ENCODE measurements around the gene RAB18. TPM values are rescaled to one million over a fixed set of nuclear protein-coding genes. Genes with fewer than 3 reads are reported as not detected.

RAB18 gene
- total and polyA plus RNA-seq, 2 of the 8 experiments (the other 6 are each of a cell fraction or from before 2014, with no cell fraction given), result 14.7 to 69.7 TPM

GRCh38 chr10:27494116-27494805 lies 9.8 kb upstream of the RAB18 start:
- H3K23ac ChIP-seq (ENCODE audit: insufficient read length), result no peak overlapping the region
- no peak overlapping the region for H2AFZ ChIP-seq (ENCODE audit: low read length)
- H3K4me1 ChIP-seq (replicated peaks in 1 of 4; ENCODE audit: control insufficient read depth in 3 of 4, insufficient read depth in 4 of 4, low read length in 3 of 4), result no peaks in the 10 kb centered on the region
- no peak overlapping the region for H3K4ac ChIP-seq (replicated peaks; ENCODE audit: insufficient read length, low read depth, low read length)
- WGBS, 2 experiments (ENCODE audit: extremely low coverage in 1 of 2, insufficient coverage in 1 of 2, insufficient read length in 1 of 2, insufficient replicate concordance in 2 of 2, low coverage in 1 of 2, low lambda C conversion rate in 2 of 2, missing lambda C conversion rate in 1 of 2), result 100% methylated on average over 1 of the region's 1 CpG; no CpG with 5 or more reads in 1 of the 2 experiments
- no peaks in the 10 kb centered on the region for H3K79me1 ChIP-seq (ENCODE audit: low read depth, low read length)
- H3K23me2 ChIP-seq (ENCODE audit: low read depth, low read length), result no peaks in the 10 kb centered on the region
- H2BK15ac ChIP-seq (ENCODE audit: low read length), result no peak overlapping the region
- no peak overlapping the region for H2BK120ac ChIP-seq (replicated peaks; ENCODE audit: low read depth, low read length)
- H4K5ac ChIP-seq (ENCODE audit: insufficient read length, low read depth, low read length), result no peak overlapping the region
- H3K27ac ChIP-seq (ENCODE audit: low read depth, low read length), result no peak overlapping the region
- H2BK12ac ChIP-seq (ENCODE audit: low read depth, low read length), result no peak overlapping the region
- H2BK20ac ChIP-seq (ENCODE audit: low read length), result no peak overlapping the region
- H3K14ac ChIP-seq (ENCODE audit: insufficient read length), result no peak overlapping the region
- ChIA-PET POLR2A (ENCODE audit: partially characterized antibody) (no interaction called here), CTCF (ENCODE audit: partially characterized antibody) (no interaction called here)
- no peak overlapping the region for H4K91ac ChIP-seq (replicated peaks; ENCODE audit: insufficient read length, low read length)
- no peaks in the 10 kb centered on the region for H3K27me3 ChIP-seq (replicated peaks in 1 of 4; ENCODE audit: control insufficient read depth in 3 of 4, extremely low read depth in 1 of 4, insufficient read depth in 3 of 4, low read length in 3 of 4)
- H4K8ac ChIP-seq (ENCODE audit: extremely low read depth, insufficient read depth, low read length), result no peak overlapping the region
- no peaks in the 10 kb centered on the region for H3K79me2 ChIP-seq (ENCODE audit: control insufficient read depth in 1 of 2, insufficient read depth in 2 of 2, low read length in 2 of 2)
- H4K20me1 ChIP-seq (replicated peaks in 1 of 2; ENCODE audit: control insufficient read depth in 1 of 2, insufficient read depth in 2 of 2, low read length in 2 of 2), result no peaks in the 10 kb centered on the region
- no peak overlapping the region for H2BK5ac ChIP-seq (ENCODE audit: low read depth, low read length)
- no peaks in the 10 kb centered on the region for H3K36me3 ChIP-seq (ENCODE audit: control insufficient read depth in 2 of 4, insufficient read depth in 4 of 4, low read length in 3 of 4)
- no peaks in the 10 kb centered on the region for H3K9me3 ChIP-seq (ENCODE audit: insufficient read depth in 2 of 2, low read depth in 1 of 2, low read length in 1 of 2)
- H3K4me2 ChIP-seq (ENCODE audit: insufficient read depth in 1 of 2, low read depth in 2 of 2, low read length in 2 of 2), result no peak overlapping the region
- DNase-seq (ENCODE audit: low read depth in 1 of 2, low spot score in 2 of 2) (no peak), FAIRE-seq (no peak)
- no peak overlapping the region for H3K9ac ChIP-seq (replicated peaks in 1 of 4; ENCODE audit: extremely low read depth in 1 of 4, low read depth in 3 of 4, low read length in 3 of 4)
- no peak overlapping the region for H3K4me3 ChIP-seq (ENCODE audit: extremely low read depth in 1 of 4, insufficient read depth in 2 of 4, low read depth in 3 of 4, low read length in 4 of 4)
- no peak overlapping the region for H2AK5ac ChIP-seq (ENCODE audit: low read depth, low read length)
- H3K18ac ChIP-seq (ENCODE audit: extremely low read depth, low read length), result no peak overlapping the region
- no peak overlapping the region for H3K56ac ChIP-seq (replicated peaks; ENCODE audit: insufficient read length, low read depth, low read length)
- TF ChIP-seq SIRT6 (IDR thresholded peaks at IDR 0.05; ENCODE audit: low read length), result no peak
- TF ChIP-seq BACH1 (IDR thresholded peaks at IDR 0.05; ENCODE audit: low read length), result no peak
- TF ChIP-seq RBBP5 (IDR thresholded peaks at IDR 0.05; ENCODE audit: borderline replicate concordance, low read depth, low read length), result no peak
- no peak for TF ChIP-seq NANOG (IDR thresholded peaks at IDR 0.05; ENCODE audit: insufficient read depth, low read depth, low read length, poor library complexity, severe bottlenecking)
- TF ChIP-seq SP1 (IDR thresholded peaks at IDR 0.05; ENCODE audit: low read depth, low read length), result no peak
- TF ChIP-seq GTF2F1 (IDR thresholded peaks at IDR 0.05; ENCODE audit: borderline replicate concordance, low read depth, low read length), result no peak
- TF ChIP-seq E2F6 (IDR thresholded peaks at IDR 0.05), result no peak
